ENCODE results near the gene FMNL2.

Gene FMNL2

DNA sequence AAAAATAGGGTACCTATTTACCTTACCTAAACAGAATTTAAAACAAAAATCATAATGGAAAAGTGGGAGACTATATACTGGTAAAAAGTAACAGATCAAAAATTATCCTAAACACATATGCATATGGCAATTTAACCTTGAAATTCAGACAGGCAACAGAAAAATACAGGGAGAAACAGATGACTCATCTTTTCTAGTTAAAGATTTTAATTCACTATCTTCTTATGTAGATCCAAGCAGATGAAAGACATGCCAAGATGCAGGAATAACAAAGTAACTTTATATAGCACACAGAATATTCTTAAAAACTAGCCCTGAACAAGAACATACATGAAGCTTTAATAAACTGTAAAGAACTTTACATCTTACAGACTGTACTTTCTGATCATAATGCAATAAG, 351.3 kb downstream of the FMNL2 start:
- Histone ChIP-seq H3K4me3 (ENCODE audit: low read length in 2 of 2) (no peak overlapping the region), H3K9ac (ENCODE audit: low read length in 2 of 2) (no peak overlapping the region), H3K36me3 (ENCODE audit: control insufficient read depth in 2 of 2, insufficient read depth in 2 of 2, low read length in 2 of 2) (peaks cover 0 to 5% of the 10 kb centered on the region in 2 donors), H3K4me1 (ENCODE audit: control insufficient read depth, insufficient read depth, low read length) (no peaks in the 10 kb centered on the region), H3K27me3 (ENCODE audit: control insufficient read depth in 1 of 2, insufficient read depth in 2 of 2, low read length in 2 of 2) (no peaks in the 10 kb centered on the region), H3K9me3 (ENCODE audit: control insufficient read depth in 2 of 2, low read length in 2 of 2) (no peaks in the 10 kb centered on the region), H3K27ac (ENCODE audit: low read length) (no peak overlapping the region)

DNA sequence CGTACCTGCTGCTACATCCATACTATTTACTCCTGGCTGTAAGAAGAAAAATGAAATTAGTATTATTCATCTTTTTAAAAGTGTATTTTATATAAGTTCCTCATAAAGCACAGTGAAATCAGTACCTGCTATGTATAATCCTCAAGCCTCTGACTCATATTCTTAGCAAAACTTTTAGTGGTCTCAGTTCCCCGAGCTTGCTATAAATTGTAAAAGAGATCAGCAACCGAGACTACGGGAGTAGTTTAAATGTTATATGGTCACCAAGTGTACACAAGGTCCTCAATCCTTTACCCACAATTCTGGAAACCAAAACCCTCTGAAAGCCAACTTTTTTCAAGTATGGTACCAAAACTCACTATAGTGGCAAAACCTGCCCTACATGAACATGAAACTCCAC, 358.1 kb downstream of the FMNL2 start:
- peaks cover 5% of the 10 kb centered on the region in 2 donors for H3K36me3 ChIP-seq (ENCODE audit: control insufficient read depth in 2 of 2, insufficient read depth in 2 of 2, low read length in 2 of 2)
- no peak overlapping the region for H3K9ac ChIP-seq (ENCODE audit: low read length in 2 of 2)
- no peaks in the 10 kb centered on the region for H3K4me1 ChIP-seq (ENCODE audit: control insufficient read depth, insufficient read depth, low read length)
- H3K4me3 ChIP-seq (ENCODE audit: low read length in 2 of 2) = no peak overlapping the region
- no peaks in the 10 kb centered on the region for H3K9me3 ChIP-seq (ENCODE audit: control insufficient read depth in 2 of 2, low read length in 2 of 2)
- H3K27me3 ChIP-seq (ENCODE audit: control insufficient read depth in 1 of 2, insufficient read depth in 2 of 2, low read length in 2 of 2) = no peaks in the 10 kb centered on the region
- no peak overlapping the region for H3K27ac ChIP-seq (ENCODE audit: low read length)

DNA sequence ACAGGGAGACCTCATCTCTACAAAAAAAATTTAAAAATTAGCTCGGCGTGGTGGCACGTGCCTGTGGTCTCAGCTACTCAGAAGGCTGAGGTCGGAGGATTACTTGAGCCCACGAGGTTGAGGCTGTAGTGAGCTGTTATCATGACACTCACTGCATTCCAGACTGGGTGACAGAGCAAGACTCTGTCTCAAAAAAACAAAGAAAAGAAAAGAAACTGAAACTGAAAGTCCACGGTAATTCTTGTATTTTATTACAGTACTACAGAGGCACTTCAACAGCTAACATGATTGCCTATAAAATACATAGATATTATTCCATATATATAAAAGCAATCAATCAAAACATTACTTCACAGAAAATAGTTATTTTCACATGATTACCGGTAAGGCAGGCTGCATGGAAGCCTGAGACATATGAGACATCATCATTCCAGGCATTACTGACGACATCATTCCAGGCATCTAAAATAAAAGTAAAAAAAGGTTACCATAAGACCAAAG, 359.2 kb downstream of the FMNL2 start:
- no peak overlapping the region for H3K9ac ChIP-seq (ENCODE audit: low read length in 2 of 2)
- no peaks in the 10 kb centered on the region for H3K4me1 ChIP-seq (ENCODE audit: control insufficient read depth, insufficient read depth, low read length)
- H3K36me3 ChIP-seq (ENCODE audit: control insufficient read depth in 2 of 2, insufficient read depth in 2 of 2, low read length in 2 of 2) = peaks cover 5% of the 10 kb centered on the region in 2 donors
- no peak overlapping the region for H3K27ac ChIP-seq (ENCODE audit: low read length)
- no peaks in the 10 kb centered on the region for H3K9me3 ChIP-seq (ENCODE audit: control insufficient read depth in 2 of 2, low read length in 2 of 2)
- H3K4me3 ChIP-seq (ENCODE audit: low read length in 2 of 2) = no peak overlapping the region
- H3K27me3 ChIP-seq (ENCODE audit: control insufficient read depth in 1 of 2, insufficient read depth in 2 of 2, low read length in 2 of 2) = no peaks in the 10 kb centered on the region

DNA sequence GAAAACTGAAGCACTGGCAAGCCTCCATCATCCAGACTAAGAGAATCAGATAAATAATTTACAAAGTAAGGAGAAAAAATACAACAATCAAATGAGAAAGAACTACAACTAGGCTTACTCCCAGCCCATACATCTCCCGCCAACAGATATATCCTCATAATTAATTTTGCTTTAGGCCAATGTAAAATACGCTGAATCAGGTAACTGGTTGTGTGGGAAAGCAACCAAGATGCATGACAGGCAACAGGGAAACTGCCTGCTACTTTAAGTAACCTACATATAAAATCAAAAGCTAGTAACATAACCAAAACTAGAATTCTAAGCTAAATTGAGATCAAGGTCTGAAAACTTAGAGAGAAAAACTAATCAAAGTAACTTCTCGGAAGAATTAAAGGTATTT, 360.8 kb downstream of the FMNL2 start:
- Histone ChIP-seq H3K9me3 (ENCODE audit: control insufficient read depth in 2 of 2, low read length in 2 of 2) (no peaks in the 10 kb centered on the region), H3K4me1 (ENCODE audit: control insufficient read depth, insufficient read depth, low read length) (no peaks in the 10 kb centered on the region), H3K9ac (ENCODE audit: low read length in 2 of 2) (no peak overlapping the region), H3K27ac (ENCODE audit: low read length) (no peak overlapping the region), H3K4me3 (ENCODE audit: low read length in 2 of 2) (no peak overlapping the region), H3K27me3 (ENCODE audit: control insufficient read depth in 1 of 2, insufficient read depth in 2 of 2, low read length in 2 of 2) (no peaks in the 10 kb centered on the region), H3K36me3 (ENCODE audit: control insufficient read depth in 2 of 2, insufficient read depth in 2 of 2, low read length in 2 of 2) (peaks cover 5% of the 10 kb centered on the region in 2 donors)

DNA sequence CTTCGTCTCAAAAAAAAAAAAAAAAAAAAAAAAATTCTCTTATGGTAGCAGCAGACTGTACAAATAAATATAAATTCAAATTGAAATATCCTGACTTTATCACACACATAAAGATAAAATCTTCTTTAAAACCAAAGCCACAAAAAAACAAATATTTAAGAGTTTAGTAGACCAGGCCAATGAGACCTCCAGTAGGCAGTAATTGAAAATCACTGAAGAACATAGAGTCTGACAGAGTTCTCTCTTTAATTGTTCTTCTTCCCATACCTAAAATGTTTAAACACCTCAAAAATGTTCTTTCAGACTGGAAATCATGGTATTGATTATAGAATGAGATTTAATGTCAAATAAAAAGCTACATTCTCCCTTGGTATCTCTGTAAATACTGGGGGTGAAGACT, 361.5 kb downstream of the FMNL2 start:
- Histone ChIP-seq H3K36me3 (ENCODE audit: control insufficient read depth in 2 of 2, insufficient read depth in 2 of 2, low read length in 2 of 2) (peaks cover 5 to 9% of the 10 kb centered on the region in 2 donors), H3K4me3 (ENCODE audit: low read length in 2 of 2) (no peak overlapping the region), H3K9ac (ENCODE audit: low read length in 2 of 2) (no peak overlapping the region), H3K9me3 (ENCODE audit: control insufficient read depth in 2 of 2, low read length in 2 of 2) (no peaks in the 10 kb centered on the region), H3K27me3 (ENCODE audit: control insufficient read depth in 1 of 2, insufficient read depth in 2 of 2, low read length in 2 of 2) (no peaks in the 10 kb centered on the region), H3K27ac (ENCODE audit: low read length) (no peak overlapping the region), H3K4me1 (ENCODE audit: control insufficient read depth, insufficient read depth, low read length) (no peaks in the 10 kb centered on the region)

Measured in stomach smooth muscle (tissue), 2 donors.